ENCODE measurements around the gene AKIP1.
A peak's percentile ranks its signal among the peaks of the same experiment; 100 is the strongest.
"Not testable (repeated sequence)": the region's sequence is repeated elsewhere in the genome, so short reads cannot be mapped to it uniquely, and the experiment has no call there.

AKIP1 gene

DNA sequence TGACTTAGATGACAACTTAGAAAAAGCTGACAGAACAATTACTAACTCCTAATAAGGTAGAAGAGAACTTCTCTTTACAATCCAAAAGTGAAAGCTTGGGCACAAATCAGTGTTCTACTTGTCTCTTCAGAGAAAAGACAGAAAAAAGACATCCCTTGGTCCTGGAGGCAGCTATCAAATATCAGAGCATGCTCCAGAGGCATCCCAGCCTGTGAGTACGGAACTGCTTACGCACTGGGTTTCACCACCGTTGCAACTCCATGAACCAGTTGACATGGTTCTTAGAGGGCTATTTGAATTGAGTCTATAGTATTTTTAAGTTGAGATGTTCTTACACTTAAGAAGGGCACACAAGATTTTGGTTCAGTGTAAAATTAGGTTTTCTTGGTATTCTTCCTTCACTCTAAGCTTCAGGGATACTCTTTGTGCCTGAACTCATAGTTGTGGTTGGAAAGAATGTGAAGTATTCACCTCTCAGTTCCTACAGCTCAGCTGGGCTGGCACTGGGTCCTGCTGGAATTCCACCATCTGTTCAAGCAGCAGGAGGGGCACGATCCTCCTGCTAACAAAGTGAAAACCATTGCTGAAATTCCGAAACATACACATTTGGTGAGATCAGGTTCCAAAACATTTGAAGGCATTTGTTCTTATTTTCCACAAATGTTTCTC lies 6.3 kb downstream of the AKIP1 start:
- peak; percentile 93 for DNase-seq

DNA sequence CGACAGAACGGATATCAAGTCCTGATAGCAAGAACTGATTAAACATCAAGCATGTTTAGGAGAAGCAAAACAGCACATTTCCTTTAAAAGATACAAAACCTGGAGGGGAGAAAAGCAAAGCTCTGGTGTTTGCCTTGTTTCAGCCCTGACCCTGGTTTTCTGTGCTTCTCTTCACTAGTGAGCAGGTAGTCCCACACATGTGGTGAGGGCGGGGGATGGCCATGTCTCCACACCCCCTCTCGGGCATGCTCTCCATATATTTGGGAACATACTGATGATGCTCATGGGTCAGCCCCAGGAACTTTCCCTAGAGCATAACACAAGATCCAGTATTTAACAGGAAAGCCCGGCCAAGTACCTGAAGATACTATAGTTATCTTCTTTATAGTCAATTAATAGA lies 11.7 kb downstream of the AKIP1 start:
- DNase-seq: no peak

DNA sequence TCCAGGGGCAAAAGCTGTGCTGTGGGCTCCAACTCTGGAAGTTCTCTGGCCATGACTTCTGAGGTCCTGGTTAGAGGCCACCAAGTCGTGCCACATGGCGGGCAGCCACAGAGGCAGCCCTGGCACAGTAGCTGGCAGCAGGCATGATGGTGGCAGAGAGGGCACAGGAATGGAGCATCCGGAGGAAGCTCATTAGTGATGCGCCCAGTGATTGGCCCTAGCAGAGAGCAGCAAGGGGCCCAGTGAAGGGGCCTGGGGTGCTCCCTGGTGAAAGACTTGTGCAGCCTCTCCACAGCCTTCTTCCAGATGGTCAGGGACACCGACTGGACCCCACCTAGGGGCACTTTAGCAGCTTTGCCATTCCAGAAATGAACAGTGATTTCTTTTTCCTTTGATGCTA lies 14.7 kb downstream of the AKIP1 start:
- DNase-seq: no peak

DNA sequence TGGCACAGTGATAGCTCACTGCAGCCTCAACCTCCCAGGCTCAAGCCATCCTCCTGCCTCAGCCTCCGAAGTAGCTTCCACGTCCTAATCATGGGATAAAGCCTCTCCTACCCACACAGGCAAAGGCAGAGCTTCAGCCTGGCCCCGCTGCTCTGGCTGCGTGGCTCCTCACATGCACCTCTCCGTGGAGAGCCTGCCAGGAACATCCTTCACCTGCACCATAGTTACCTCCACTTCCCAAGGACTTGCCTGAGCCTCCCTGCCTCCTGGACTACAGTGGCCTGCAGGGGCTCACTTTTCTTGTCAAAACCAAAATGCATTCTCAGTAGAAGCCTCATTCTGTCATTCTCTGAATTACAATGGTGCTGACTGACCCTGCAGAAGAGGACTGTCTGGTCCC lies 15.2 kb downstream of the AKIP1 start:
- DNase-seq: no peak

DNA sequence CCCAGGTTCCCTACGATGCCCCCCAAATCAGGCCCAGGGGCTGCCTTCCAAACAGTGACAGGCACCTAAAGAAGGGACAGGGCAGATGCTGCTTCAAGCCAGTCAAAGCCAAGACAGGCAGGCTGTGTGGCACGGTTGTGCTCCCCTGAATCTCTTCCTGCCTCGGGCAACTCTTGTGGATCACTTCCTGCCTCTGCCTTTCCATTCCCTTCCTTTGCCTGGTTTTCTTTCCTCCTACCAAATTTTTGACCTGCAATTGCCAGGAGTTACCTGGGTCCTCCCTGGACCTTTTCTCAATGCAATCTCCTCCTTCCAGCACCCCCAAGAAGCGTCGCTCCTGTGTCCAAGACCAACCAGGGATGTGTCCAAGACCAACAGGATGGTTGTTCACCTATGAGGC lies 16.2 kb downstream of the AKIP1 start:
- no peak for DNase-seq

DNA sequence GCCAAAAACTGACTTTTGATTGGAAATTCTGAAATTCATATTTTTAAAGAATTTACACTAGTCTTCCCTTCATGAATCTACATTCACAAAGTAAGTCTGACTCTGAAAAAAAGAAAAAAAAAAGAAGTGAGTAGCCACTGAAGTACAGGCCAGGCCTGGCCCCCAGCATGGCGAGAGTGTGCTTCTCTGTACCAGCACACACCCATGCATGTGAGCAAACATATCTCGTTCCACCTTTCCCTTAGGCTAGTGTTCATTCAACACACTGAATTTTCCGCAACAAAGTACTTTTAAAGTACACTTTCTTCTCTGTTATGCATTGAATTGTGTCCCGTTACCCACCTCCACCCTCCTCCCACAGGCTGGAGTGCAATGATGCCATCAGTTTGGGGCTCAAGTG lies 17.2 kb downstream of the AKIP1 start:
- no peak for DNase-seq

DNA sequence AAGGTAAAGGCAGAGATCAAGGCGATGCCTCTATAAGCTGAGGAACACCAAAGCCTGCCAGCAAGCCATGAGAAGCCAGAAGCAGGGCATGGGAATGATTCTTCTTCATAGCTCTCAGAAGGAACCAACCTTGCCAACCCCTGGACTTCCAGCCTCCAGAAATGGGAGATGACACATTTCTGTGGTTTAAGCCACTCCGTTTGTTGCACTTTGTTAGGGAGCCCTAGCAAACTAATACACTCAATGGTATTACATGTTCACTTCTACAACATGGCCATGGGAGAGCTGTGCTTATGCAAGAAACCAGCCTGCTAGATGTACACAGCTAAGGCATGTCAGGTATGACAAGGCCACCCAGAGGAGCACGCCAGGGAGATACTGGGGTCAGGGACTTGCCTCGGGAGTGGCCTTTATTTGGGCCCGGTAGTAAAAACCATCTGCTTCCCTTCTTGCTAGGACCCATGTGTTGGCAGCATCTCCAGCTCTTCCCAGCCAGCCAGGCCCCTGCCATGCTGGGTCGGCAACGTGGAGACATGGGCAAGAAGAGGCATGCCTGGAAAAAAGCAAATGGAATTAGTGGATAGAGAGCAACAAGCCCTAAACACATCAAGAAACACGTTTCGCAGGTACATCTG lies 18.1 kb downstream of the AKIP1 start:
- DNase-seq: no peak

DNA sequence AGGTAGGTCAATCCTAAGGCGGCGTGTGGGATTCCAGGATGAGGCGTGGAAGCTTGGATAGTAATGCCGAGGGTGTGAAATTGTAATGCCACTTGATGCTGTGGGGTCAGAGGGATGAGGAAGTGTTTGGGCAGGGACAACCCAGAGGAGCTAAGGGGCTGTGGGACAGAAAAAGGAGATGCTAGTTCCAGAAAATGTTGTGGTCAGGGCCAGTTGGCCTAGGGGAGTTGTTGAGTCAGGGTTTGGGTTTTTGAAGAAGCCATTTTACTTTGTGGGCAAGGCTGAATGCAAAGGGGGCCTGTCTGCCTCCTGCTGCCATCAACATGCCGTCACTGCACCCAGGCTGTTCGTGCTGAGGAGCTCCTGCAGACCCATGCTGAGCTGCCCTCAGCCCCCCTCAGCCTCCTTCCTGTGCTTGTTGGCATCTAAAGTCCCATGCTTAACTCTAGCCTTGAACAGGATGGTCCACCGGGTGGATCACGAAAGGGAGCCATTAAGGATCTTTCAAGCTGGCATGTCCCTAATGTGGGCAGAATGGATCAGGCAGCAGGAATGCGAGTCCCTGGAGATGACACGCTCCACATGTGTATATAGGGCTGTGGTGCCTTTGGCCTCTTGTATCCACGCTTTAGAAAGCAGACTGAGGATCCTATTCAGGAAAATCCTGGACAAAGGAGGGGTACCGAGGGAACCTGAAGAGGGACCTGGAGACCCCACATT lies 19.6 kb downstream of the AKIP1 start:
- DNase-seq: peak; percentile 18

DNA sequence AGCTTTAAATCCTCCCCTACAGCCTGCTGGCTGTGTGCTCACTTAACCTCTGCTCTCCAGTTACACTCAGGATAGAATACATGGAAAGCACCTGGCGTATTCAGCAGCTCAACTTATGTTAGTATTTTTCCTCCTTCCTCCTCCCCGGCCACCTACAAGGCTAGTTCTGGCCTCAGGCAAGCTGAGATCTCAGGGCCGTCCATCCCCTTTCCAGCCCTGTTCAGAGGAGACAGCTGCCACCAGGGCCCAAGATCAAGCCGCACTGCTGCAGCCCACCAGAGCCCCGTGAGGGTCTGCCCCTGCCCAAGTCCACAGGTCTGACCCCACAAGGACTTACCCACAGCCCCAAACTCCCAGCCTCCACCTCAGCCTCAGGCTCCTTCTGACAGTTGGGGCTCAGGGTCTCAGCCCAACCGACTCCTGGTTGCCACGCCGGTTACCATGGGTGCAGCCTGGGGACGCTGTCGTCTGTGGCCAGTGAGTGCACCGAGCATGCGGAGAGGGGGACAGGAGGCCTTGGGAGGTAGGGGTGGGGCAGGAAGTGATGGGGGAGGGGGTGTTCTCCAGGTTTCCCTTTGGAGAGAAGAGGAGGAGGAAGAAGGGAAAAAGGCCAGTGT lies 21.7 kb downstream of the AKIP1 start, which contains the start of gene C11orf16:
TSS of gene C11orf16 (minus strand) at position 384 of the 617 bp plus-strand sequence. CDS start 639 bp downstream, outside the sequence.
- no peak for DNase-seq

DNA sequence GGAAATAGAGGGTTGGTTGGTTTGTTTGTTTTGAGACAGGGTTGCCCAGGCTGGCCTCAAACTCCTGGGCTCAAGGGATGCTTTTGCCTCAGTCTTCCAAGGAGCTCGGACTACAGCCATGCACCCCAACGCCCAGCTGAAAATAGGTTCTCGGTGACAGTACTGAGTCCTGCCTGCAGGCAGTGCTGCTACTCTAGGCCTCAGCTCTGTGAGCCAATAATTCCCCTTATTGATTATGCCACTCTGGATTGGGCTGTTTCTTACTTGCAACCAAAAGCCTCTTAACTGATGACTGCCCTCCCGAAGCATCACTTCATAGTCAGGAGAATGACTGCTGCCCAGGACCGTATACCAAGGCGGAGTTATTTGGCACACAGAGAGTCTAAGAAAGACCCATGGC lies 22.9 kb downstream of the AKIP1 start:
- no peak for DNase-seq

DNA sequence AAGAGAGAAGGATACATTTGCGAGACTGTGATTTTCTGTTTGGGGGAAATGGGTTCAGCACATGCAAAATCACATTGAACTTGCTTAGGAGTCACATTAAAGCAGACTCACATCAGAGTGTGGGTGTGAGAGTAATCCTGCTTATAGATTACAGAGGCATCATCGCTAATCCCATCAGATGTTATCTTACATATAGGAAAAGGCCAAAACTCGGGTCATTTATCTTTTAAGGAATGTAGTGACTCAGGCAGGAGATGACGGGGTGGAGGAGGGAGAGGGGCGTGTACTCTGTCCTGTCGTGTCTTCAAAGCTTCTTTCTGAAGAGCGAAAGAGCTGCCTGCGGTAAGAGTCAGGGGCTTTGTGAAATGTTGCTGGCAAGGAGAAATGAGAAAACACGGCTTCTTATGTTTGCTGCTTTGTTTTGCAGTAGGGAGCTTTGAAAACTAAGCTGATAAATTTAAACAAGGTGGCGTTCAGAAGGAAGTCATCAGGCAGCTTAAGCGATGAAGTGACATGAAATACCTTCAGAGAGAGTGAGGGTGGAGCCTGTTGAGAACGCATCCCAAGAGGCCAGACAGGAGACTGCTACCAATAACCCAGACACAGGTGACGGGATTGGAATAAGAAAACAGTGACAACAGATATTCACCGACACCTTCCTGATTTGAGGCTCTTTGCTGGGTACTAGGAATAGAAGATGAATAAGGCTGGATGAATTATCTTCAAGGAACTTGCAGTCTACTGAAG lies 23.9 kb downstream of the AKIP1 start:
- peak; percentile 89 for DNase-seq

DNA sequence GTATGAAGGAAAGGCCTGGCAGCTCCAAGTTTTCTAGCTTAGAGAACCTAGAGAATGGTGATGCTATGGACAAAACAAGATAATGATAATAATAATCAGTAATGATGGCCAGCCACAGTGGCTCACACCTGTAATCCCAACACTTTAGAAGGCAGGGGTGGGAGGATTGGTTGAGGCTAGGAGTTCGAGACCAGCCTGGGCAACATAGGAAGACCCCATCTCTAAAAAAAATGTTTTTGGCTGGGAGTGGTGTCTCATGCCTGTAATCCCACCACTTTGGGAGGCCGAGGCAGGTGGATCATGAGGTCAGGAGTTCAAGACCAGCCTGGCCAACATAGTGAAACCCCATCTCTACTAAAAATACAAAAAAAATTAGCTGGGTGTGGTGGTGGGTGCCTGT lies 24.8 kb downstream of the AKIP1 start:
- not testable (repeated sequence) for DNase-seq

DNA sequence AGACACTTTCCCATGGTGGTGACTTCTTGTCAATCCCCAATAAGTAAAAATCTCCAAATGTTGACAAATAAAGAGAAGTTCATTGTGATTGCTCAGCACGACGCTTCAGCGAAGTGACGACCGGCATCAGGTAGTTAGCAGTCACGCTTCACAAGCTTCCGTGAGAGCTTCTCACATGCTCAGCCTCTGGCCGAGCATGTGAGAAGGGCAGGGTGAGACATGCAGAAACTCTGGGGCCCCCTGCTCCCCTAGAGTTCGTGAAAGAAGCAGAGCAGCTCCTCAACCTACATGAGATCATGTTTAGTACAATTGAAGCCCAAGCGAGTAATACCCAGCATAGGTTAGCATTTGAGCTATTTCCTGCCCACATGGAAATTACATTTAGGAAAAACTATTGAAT lies 26.2 kb downstream of the AKIP1 start:
- no peak for DNase-seq

DNA sequence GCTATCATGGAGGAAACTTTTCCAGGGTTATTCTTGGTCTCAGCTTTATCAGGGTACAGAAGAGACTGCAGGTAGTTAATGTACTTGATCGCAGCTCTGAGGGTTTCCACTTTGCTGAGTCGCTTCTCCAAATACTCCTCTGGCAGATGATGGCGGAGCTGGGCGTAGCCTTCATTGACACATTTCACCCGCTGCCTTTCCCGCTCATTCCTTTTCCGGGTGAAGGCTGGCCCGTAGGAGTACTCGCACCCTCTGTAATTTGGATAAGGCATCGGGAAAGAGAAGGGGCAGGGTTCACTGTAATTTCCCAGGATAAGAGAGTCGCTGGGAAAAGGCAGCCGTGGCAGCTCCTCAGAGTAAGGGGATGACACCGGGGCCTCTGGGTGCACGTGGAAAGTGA lies 26.7 kb downstream of the AKIP1 start:
- no peak for DNase-seq

DNA sequence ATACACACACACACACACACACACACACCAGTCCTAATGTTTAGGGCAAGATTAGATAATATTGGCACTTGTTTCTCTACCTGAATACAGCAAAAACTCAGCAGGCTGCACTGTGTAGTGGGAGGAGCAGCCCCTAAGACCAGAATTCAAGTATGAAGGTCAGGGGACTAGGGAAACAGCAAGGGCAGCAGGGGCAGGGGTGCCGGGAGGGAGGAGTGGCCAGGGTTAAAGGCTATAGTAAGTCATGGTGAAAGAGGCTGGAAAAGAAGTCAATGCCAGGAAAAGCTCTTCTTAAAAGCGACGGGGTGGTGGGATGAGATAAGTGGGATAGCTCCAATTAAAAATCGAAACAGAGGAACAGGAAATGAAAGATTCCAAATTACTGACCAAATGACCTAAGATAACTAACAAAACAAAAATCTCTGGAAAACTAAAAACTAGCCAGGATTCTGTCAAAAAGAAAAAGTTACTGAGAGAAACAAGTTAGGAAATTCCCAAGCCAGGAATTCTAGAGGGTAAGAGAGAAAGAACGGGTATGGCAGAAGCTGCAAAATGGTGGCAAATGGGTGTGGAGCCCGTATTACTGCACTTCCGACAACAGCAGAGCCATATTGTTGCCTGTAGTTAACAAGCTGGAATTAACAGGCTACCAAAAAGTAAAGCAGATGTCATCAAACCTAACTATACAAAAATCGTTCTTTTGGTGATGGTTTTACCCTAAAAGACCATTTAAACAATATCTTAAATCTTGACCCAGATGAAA lies 30.5 kb downstream of the AKIP1 start:
- DNase-seq: no peak

DNA sequence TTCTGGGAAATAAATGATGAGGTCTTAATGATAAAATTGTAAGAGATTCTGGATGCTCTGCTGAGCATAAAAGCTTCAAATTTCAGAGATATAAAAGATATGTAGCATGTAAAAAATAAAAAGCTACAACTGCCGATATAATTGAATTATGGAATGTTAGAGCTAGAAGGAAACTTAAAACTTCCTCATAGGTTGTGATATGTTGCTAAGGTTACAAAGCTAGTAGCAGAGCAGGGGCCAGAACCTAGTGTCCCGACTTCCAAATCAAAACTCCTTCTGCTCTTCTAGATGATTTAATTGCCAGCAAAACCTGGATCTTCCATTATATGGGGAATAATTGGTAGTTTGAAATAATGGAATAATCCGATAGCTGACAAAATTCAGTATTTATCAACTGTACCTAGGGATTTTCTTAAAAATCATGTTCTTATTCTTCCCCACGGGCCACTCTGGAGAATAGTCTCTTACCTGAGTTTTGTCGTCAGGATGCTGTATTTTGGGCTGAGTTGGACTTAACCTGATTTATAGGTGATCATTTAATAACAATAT lies 31.6 kb downstream of the AKIP1 start, which contains the start of gene ASCL3:
TSS of gene ASCL3 (minus strand) at position 499 of the 549 bp plus-strand sequence. CDS start 4,855 bp downstream, outside the sequence.
- no peak for DNase-seq

DNA sequence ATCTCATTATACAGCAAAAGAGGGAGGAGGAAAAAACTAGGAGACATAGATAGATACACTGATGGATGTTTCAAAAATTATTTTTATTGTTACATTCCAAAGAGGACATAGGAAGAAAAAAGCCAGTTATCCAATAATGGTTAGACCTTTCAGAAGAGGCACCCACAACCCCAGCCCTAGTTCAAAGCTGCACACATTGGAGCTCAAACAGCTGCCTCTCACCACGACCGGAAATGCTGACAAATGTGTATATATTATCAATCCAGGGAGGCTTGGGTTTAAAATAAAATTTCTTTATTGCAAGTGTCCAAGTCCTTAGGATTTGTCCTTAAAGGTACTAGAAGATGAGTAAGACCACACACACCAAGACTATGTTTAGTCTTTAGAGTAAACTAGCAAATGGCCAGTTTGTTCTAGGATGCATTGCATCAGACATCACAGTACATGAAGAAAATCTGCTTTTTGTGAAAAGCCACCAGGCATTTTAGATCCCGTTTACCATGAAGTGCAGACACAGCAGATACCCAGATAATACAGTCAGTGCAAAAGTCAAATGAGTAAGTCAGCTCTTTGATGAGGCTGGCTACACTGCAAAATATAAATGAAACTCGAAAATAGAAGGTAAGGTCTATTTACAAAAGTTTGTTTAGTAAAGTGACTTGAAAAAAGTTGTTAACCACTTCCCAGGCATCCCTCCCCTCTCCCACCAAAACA lies 36.4 kb downstream of the AKIP1 start:
- no peak for DNase-seq

DNA sequence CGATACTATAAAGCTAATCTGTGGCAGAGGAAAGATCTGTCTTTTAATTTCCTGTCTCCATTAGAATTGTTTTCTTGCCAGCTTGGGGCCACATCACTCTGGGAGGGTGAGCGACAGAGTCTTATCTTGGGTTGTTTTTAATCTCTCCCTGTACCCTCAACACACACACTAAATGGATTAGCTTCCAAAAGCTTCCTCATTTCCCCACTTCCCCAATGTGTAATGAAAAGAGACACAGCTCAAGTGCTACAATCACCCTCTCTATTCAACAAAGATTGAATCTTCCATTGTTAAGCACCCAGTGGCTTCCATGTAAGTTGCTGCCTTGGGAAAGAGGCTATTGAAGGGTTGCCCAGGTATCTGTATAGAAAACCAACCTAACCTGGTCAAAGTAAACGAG lies 37.9 kb downstream of the AKIP1 start:
- DNase-seq: no peak

DNA sequence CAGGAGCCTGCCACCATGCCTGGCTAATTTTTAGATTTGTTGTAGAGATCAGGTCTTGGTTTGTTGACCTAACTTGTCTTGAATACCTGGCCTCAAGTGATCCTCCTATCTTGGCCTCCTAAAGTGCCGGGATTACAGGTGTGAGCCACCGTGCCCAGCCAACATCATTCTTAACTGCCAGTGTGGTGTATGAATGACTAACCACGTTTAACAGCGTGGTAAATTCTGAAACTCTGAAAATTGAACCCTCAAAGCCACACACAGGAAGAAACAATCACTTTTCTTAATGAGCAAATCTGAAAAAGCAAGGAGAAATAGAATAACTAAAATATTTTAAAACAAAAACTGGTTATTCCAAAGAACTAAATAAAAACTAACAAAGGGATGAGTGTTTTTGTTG lies 45.9 kb downstream of the AKIP1 start:
- DNase-seq: no peak

DNA sequence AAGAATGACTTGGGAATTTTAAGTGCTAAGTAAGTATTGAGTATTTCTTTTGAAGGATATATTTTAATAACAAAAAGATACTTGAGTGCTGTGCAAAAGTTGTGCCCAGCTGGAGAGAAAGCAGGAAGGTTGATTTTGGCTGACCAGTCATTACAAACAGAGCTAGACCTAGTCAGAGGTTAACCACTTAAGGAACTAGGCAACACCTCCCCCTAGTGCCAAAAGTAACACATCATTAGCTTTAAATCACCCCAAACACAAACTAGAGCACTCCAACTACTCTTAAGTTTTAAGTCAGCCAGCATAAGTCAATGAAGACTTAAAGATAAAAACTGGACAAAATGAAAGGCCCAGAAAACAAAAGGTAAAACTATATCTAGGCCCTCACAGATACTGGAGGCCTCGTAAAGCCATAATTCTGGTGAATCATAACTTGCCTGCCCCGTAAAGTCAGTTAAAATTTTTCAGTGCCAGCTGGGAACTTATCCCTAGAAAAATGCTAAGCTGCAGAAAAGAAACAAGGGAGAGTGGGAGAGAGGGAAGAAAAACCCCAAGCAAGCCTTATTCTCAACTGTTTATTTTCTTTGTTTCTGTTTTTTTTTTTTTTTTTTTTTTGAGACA lies 48.7 kb downstream of the AKIP1 start:
- DNase-seq: peak; percentile 71

DNA sequence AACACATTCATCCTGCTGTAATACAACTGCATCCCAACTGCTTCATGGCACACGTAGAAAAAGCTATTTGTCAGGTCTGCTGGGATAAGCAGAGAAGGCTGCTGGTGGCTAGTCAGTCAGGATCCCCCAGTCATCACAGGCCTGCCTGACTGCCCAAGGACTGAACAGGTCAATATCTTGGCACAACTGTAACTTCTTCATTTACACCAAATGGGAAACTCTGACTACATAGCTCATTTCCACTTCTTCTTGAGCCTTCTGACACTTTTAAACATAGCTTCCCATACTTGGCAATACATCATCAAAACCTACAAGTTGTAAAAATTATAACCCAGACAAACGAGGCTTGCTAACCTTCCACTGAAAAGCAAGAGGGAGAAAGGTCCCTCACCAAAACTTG lies 50.4 kb downstream of the AKIP1 start:
- no peak for DNase-seq
